Thoracic aorta (tissue), 2 donors: Measurements from ENCODE around the gene DNAH11. TPM values are rescaled to one million over a fixed set of nuclear protein-coding genes. Genes with fewer than 3 reads are reported as not detected.

Experiments
- ATAC-seq: fragments of 150-250 bp; one replicate; pipeline ENCODE4 v1.8.0; 2017; ENCODE audit warnings: low read depth; ENCODE audit not compliant: insufficient number of reproducible peaks, low FRiP score
- DNase-seq: peaks from one replicate; pipeline ENCODE4 v3.0.0-alpha.2; 2020; ENCODE audit warnings: low spot score
- H3K27ac ChIP-seq, 2 donors: fragments of 200-600 bp; sonication (generic); 1 replicate in 1 of 2; 2 replicates in 1 of 2; pipeline ENCODE4 v1.5.1; 2016; ENCODE audit warnings: mild to moderate bottlenecking in 2 of 2, moderate library complexity in 2 of 2
- H3K27me3 ChIP-seq: fragments of 200-600 bp; sonication (generic); replicated peaks from 2 replicates; pipeline ENCODE4 v1.6.0; 2016; ENCODE audit warnings: mild to moderate bottlenecking; ENCODE audit not compliant: insufficient read depth
- H3K36me3 ChIP-seq: fragments of 200-600 bp; sonication (generic); one replicate; pipeline ENCODE4 v1.5.1; 2016
- H3K4me1 ChIP-seq, 2 donors: fragments of 200-600 bp; sonication (generic); 1 replicate in 1 of 2; 2 replicates in 1 of 2; pipeline versions ENCODE4 v1.5.1 to v1.6.0; 2016; ENCODE audit warnings: low read depth in 2 of 2, mild to moderate bottlenecking in 1 of 2; ENCODE audit not compliant: control insufficient read depth in 1 of 2
- H3K4me3 ChIP-seq: fragments of 200-600 bp; sonication (generic); 2 replicates; pipeline ENCODE4 v1.5.1; 2016; ENCODE audit warnings: mild to moderate bottlenecking
- H3K9me3 ChIP-seq: fragments of 200-600 bp; sonication (generic); 2 replicates; pipeline ENCODE4 v1.5.1; 2016
- CTCF ChIP-seq: fragments of 200-600 bp; sonication (generic); IDR thresholded peaks from one replicate; pipeline ENCODE4 v1.5.1; 2019; ENCODE audit warnings: antibody characterized with exemption
- total RNA-seq, 2 donors: library from RNA; depleted of rRNA; stranded (reverse); fragments of >200 nt; gene quantifications; one replicate each; pipeline versions ENCODE4 v1.1.0 to v1.2.3, GENCODE V29; 2016

DNAH11 gene
- total RNA-seq, 2 donors from 2014 or later = 1.9 to 16.2 TPM

GRCh38 chr7:21733837-21734236 lies 191.0 kb downstream of the DNAH11 start:
- no peaks in the 10 kb centered on the region for H3K36me3 ChIP-seq
- ATAC-seq (no peak), DNase-seq (no peak)
- TF ChIP-seq CTCF = no peak
- H3K27ac ChIP-seq = no peak overlapping the region
- H3K9me3 ChIP-seq = no peaks in the 10 kb centered on the region
- no peak overlapping the region for H3K4me3 ChIP-seq
- no peaks in the 10 kb centered on the region for H3K4me1 ChIP-seq
- H3K27me3 ChIP-seq = no peaks in the 10 kb centered on the region

- DNase-seq (no peak), ATAC-seq (no peak)
- no peak overlapping the region for H3K4me3 ChIP-seq
- no peaks in the 10 kb centered on the region for H3K36me3 ChIP-seq
- no peak overlapping the region for H3K27ac ChIP-seq
- no peaks in the 10 kb centered on the region for H3K27me3 ChIP-seq
- no peaks in the 10 kb centered on the region for H3K9me3 ChIP-seq
- TF ChIP-seq CTCF = no peak
- no peaks in the 10 kb centered on the region for H3K4me1 ChIP-seq
These were observed 200.7 kb downstream of the DNAH11 start for GRCh38 chr7:21743493-21743892.

GRCh38 chr7:21746949-21747348 lies 204.1 kb downstream of the DNAH11 start:
- H3K36me3 ChIP-seq = no peaks in the 10 kb centered on the region
- ATAC-seq = no peak
- TF ChIP-seq CTCF = no peak
- no peaks in the 10 kb centered on the region for H3K9me3 ChIP-seq
- no peak overlapping the region for H3K4me3 ChIP-seq
- H3K27ac ChIP-seq = no peak overlapping the region
- no peaks in the 10 kb centered on the region for H3K27me3 ChIP-seq
- no peak for DNase-seq
- H3K4me1 ChIP-seq = no peaks in the 10 kb centered on the region

- no peak overlapping the region for H3K27ac ChIP-seq
- no peaks in the 10 kb centered on the region for H3K36me3 ChIP-seq
- no peak for TF ChIP-seq CTCF
- DNase-seq = no peak
- no peaks in the 10 kb centered on the region for H3K27me3 ChIP-seq
- no peaks in the 10 kb centered on the region for H3K4me1 ChIP-seq
- no peak for ATAC-seq
- H3K4me3 ChIP-seq = no peak overlapping the region
- H3K9me3 ChIP-seq = no peaks in the 10 kb centered on the region
These were observed 205.0 kb downstream of the DNAH11 start for GRCh38 chr7:21747806-21748205.

GRCh38 chr7:21749378-21749777 lies 206.5 kb downstream of the DNAH11 start:
- TF ChIP-seq CTCF = no peak
- H3K4me3 ChIP-seq = no peak overlapping the region
- H3K27ac ChIP-seq = no peak overlapping the region
- ATAC-seq (no peak), DNase-seq (no peak)
- no peaks in the 10 kb centered on the region for H3K4me1 ChIP-seq
- no peaks in the 10 kb centered on the region for H3K27me3 ChIP-seq
- no peaks in the 10 kb centered on the region for H3K9me3 ChIP-seq
- no peaks in the 10 kb centered on the region for H3K36me3 ChIP-seq
